HG03108 (cell line): ENCODE measurements around the gene MRPL18.
"Not testable (repeated sequence)": the region's sequence is repeated elsewhere in the genome, so short reads cannot be mapped to it uniquely, and the experiment has no call there.

ENCODE experiments used
- ATAC-seq: cut with Tn5 transposase; IDR thresholded peaks from one replicate; pipeline ENCODE4 v1.9.1; 2021; ENCODE audit warnings: moderate library complexity; ENCODE audit not compliant: unreplicated experiment

The MRPL18 gene

GRCh38 chr6:159772196-159772595 is 18.1 kb upstream of the MRPL18 start:
- no peak for ATAC-seq

DNA sequence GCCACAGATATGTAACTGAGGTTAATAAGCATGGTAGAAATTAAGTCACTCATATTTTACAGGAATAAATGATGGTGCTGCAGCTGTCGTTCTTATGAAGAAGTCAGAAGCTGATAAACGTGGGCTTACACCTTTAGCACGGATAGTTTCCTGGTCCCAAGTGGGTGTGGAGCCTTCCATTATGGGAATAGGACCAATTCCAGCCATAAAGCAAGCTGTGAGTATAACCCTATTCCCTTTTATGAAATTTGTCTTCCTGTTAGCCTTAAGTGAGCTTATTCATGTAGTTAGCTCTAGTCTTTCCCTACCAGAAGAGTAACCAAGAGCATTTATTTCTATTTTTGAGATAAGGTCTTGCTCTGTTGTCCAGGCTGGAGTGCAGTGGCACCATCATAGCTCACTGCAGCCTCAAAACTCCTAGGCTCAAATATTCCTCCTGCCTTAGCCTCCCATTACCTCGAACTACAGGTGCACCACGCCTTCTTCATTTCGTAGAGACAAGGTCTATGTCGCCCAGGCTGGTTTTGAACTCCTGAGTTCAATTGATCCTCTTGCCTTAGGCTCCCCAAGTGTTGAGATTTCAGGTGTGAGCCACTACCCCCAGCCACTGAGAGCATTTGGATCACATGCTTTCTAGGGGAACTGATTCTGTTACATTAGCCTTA is 12.9 kb upstream of the MRPL18 start:
- ATAC-seq, result no peak

DNA sequence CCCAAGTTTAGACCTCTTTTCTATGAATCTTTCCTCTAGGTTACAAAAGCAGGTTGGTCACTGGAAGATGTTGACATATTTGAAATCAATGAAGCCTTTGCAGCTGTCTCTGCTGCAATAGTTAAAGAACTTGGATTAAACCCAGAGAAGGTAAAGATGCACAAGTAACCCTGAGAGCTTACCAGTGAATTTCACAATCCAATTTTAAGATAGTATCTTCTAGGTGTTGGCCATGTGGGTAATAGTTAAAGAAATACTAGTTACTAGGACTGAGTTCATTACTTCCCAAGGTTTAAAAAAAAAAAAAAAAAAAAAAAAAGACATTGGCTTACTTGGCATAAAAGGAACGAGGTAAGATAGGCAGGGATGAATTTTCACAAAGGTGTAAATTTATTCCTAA is 12.1 kb upstream of the MRPL18 start:
- ATAC-seq, result no peak

- ATAC-seq, result no peak
These were observed 11.6 kb upstream of the MRPL18 start for GRCh38 chr6:159778542-159779103.

DNA sequence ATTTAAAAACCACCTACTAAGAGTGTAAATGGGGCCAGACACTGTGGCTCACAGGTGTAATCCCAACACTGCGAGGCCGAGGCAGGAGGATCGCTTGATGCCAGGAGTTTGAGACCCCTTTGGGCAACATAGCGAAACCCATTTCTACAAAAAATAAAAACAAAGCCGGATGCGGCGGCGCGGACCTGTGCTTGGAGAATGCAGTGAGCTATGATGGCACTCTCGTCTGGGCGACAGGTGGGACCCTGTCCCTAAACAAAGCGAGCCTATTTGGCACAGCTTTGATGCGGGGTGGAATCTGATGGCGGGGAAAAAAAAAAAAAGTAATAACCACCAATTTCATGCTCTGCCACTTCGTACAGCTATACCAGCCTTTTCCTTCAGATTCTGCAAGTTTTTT is 2.0 kb upstream of the MRPL18 start:
- ATAC-seq, result no peak

- peak; percentile 0 for ATAC-seq
These were observed 1.4 kb upstream of the MRPL18 start for GRCh38 chr6:159788753-159789376.

DNA sequence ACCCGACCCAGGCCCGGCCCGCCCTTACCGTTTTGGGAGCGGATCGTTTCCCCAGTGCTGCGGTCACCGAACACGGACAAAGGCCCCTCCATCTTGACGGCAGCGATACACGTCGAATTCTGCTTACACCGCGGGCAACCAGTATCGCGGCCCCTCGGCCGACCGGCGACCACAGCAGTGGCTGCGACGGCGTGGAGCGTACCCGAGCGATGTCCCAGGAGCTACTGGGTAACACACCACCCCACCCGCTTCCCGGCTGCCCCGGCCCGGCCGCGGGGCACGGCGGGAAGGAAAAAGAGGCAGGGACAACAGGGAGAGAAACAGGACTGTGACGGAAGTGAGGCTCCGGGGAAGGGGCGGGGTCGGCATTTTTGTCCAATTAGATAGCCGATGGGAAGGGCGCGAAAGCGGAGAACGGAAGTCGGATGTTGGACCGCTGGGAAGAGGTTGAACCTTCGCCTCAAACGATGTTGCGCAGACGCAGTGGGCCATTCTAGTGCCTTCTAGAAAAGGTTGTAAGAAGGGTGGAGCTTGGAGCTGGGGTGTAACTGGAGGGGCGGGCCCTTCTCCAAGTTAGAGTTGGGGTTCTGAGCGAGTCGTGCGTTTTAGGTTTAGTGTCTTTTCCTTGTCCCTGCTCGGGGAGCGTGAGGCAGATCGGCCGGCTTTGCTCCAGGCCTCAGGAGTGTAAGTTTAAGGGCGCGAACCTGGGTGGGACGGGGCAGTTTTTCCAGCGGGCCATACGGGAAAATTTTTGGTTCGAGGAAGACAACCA is 704 bp upstream of the MRPL18 start, which contains the start of gene TCP1:
Gene TCP1, minus strand, starts transcription at position 226 of the 772 bp plus-strand sequence. Its CDS starts 134 bp downstream, at position 92.
- ATAC-seq, result peak; percentile 70

- ATAC-seq, result no peak
These were observed 810 bp downstream of the MRPL18 start for GRCh38 chr6:159790956-159791598.

DNA sequence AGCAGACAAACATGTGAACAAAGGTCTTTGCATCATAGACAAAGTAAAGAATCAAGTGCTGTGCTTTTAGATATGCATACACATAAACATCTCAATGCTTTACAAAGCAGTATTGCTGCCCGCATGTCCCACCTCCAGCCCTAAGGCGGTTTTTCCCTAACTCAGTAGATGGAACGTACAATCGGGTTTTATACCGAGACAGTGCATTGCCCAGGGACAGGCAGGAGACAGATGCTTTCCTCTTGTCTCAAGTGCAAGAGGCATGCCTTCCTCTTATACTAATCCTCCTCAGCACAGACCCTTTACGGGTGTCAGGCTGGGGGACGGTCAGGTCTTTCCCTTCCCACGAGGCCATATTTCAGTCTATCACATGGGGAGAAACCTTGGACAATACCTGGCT is 4.7 kb downstream of the MRPL18 start:
- not testable (repeated sequence) for ATAC-seq

DNA sequence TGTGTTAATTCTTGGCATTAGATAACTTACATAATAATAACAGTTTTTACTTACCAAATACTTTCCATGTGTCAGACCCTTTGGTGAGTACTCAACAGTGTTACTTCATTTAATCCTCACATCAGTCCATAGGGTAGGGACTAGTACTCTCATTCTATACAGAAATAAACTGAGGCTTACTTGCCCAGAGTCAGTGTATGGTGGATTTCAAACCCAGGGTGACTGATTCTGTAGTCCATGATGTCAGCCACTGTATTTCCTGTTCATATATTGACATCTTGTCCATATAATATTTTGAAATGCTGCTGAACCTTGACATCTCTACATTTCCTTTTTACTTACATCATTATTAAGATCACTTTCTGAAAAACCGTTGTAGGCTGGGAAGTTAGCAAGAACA is 7.3 kb downstream of the MRPL18 start:
- ATAC-seq, result no peak

GRCh38 chr6:159800141-159800865 is 10.0 kb downstream of the MRPL18 start, which contains the start of gene PNLDC1:
TSS of gene PNLDC1 (plus strand) at chr6:159800276. CDS start at chr6:159800308, 32 bp downstream.
- no peak for ATAC-seq

DNA sequence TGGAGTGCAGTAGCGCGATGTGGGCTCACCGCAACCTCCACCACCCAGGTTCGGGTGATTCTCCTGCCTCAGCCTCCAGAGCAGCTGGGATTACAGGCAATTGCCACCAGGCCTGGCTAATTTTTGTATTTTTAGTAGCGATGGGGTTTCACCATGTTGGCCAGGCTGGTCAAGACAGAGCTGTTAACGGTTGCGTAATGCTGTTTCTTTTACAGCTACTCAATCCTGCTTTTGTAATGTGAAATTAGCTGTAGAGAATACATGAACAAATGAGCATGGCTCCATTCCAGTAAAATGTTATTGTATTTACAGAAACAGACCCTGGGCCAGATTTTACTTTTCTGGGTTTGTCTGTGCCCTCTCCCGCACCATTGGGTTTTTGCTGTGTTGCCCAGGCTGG is 11.7 kb downstream of the MRPL18 start:
- no peak for ATAC-seq

GRCh38 chr6:159804504-159804903 is 14.2 kb downstream of the MRPL18 start:
- no peak for ATAC-seq

DNA sequence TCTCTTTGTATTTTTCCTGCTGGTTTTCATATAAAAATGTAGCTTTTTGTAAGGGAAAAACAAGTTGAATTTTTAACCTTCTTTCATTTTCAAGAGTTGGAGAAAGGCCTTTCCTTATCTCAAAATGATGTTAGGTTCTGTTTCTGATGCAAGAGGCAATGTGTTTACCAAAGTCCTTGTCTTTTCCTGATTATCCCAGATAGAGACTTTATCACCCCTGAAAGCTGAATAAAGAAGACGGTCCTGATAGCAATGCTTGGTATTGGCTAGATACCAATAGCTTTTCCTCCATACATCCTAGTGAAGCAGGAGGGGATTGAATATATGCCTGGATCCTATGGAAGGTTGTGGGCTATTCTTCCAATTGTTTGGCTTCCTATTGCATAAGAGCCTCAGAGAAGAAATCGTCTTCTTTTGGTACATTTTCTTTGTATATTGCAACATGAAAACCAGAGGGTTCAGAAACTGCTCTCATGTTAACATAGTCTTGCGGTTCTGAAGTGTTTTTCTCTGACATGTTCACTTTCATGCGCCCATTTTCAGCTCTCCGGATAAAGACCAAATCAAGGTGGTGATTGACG is 15.3 kb downstream of the MRPL18 start:
- no peak for ATAC-seq

- ATAC-seq, result no peak
These were observed 15.8 kb downstream of the MRPL18 start for GRCh38 chr6:159806021-159806458.

GRCh38 chr6:159807150-159807858 is 17.0 kb downstream of the MRPL18 start:
- ATAC-seq, result no peak

GRCh38 chr6:159808647-159809046 is 18.4 kb downstream of the MRPL18 start:
- no peak for ATAC-seq

DNA sequence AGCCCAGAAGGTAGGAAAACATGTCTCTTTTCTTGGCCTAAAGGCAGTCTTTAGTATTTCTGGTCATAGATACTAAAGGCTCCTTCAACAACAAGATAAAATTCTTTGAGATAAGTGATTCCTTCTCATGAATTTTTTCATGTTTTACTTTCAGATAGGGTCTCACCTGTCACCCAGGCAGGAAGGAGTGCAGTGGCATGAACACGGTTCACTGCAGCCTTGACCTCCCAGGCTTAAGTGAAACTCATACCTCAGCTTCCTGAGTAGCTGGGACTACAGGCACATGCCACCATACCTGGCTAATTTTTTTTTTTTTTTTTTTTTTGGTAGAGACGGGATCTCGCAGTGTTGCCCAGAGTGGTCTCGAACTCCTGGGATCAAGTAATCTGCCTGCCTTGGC is 18.9 kb downstream of the MRPL18 start:
- ATAC-seq, result peak; percentile 87

DNA sequence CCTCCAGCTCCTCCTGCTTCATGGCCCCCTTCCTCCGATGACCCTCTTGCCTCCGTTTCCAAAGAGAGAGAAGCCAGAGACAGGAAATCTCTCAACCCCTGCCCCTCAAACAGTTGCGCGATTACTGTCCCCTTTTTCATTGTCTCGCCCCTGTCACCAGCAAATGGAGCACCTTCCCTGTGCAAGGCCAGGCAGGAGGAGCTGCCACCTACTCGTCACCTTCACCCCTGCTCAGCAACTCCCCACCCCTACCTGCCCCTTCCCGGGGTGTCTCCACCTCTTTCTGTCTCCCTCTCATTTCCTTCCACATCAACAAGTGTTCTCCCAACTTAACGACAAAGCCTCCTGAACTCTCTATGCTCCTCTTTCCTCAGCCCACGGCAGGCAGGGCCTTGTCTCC is 23.5 kb downstream of the MRPL18 start:
- no peak for ATAC-seq
